ENCODE data around the gene KCNQ2.

GRCh38 chr20:63405102-63405730 lies 67.2 kb downstream of the KCNQ2 start:
- TF ChIP-seq CTCF (conservative IDR thresholded peaks at IDR 0.05) (no peak), ZFX (IDR thresholded peaks at IDR 0.05) (no peak)
